SK-N-SH (cell line): Measurements from ENCODE around the gene CCDC88C. TPM values are rescaled to one million over a fixed set of nuclear protein-coding genes. Genes with fewer than 3 reads are reported as not detected.

Source experiments
- CTCF ChIA-PET: fragments of 300-600, 350-600 bp; formaldehyde crosslinking; extraction: SDS; loops from one replicate; lab custom pipeline; 2021; lab: Yijun Ruan, JAX
- POLR2A ChIA-PET: fragments of 350-600 bp; sonication (Branson Sonifier 250); formaldehyde crosslinking; extraction: SDS; loops from one replicate; lab custom pipeline; 2020; ENCODE audit warnings: antibody characterized with exemption, inconsistent platforms; lab: Yijun Ruan, JAX
- DNase-seq: peaks from one replicate; pipeline ENCODE4 v3.0.0; 2012
- H2AFZ ChIP-seq: fragments of 200-600 bp; sonication (generic); 2 replicates; pipeline ENCODE4 v1.8.1; 2016; ENCODE audit warnings: antibody characterized with exemption, mild to moderate bottlenecking, low read depth
- H3F3A ChIP-seq: fragments of 200-600 bp; sonication (generic); replicated peaks from 2 replicates; pipeline ENCODE3; 2016; ENCODE audit warnings: antibody characterized with exemption, mild to moderate bottlenecking; ENCODE audit not compliant: insufficient read depth
- H3K27ac ChIP-seq, 2 experiments: fragments of 200-500 bp in 1 of 2; fragments of 200-600 bp in 1 of 2; sonication (Bioruptor generic) in 1 of 2; sonication (generic), shearing (Covaris generic) in 1 of 2; 2 replicates each; pipeline versions ENCODE4 v1.5.1 to v1.6.1; 2014 to 2016; ENCODE audit warnings: low read depth in 2 of 2, inconsistent platforms in 1 of 2, low read length in 1 of 2, mild to moderate bottlenecking in 1 of 2, mixed read lengths in 1 of 2
- H3K27me3 ChIP-seq: fragments of 200-600 bp; sonication (generic), shearing (Covaris generic); 2 replicates; pipeline ENCODE4 v1.6.1; 2016; ENCODE audit warnings: mixed run types; ENCODE audit not compliant: insufficient read depth
- H3K36me3 ChIP-seq, 2 experiments: fragments of 200-500 bp in 1 of 2; fragments of 200-600 bp in 1 of 2; sonication (Bioruptor generic) in 1 of 2; sonication (generic) in 1 of 2; replicated peaks in 1 of 2; 2 replicates each; pipeline versions ENCODE3 to v1.5.1; 2014 to 2016; ENCODE audit warnings: low read length in 1 of 2, mild to moderate bottlenecking in 1 of 2; ENCODE audit not compliant: insufficient read depth in 2 of 2, control insufficient read depth in 1 of 2
- H3K4me1 ChIP-seq, 2 experiments: fragments of 200-500 bp in 1 of 2; fragments of 200-600 bp in 1 of 2; sonication (Bioruptor generic) in 1 of 2; sonication (generic), shearing (Covaris generic) in 1 of 2; 2 replicates each; pipeline versions ENCODE4 v1.5.1 to v1.6.1; 2014 to 2016; ENCODE audit warnings: low read depth in 1 of 2, low read length in 1 of 2, mixed run types in 1 of 2; ENCODE audit not compliant: insufficient read depth in 2 of 2, control insufficient read depth in 1 of 2
- H3K4me2 ChIP-seq: fragments of 200-600 bp; sonication (generic), shearing (Covaris generic); 2 replicates; pipeline ENCODE4 v1.6.1; 2017; ENCODE audit warnings: mixed run types
- H3K4me3 ChIP-seq, 2 experiments: fragments of 200-500 bp in 1 of 2; fragments of 200-600 bp in 1 of 2; sonication (Bioruptor generic) in 1 of 2; sonication (generic), shearing (Covaris generic) in 1 of 2; 2 replicates each; pipeline versions ENCODE4 v1.5.1 to v1.8.1; 2014 to 2016; ENCODE audit warnings: low read depth in 2 of 2, inconsistent platforms in 1 of 2, low read length in 1 of 2, mild to moderate bottlenecking in 1 of 2, mixed read lengths in 1 of 2, moderate library complexity in 1 of 2
- H3K79me2 ChIP-seq: fragments of 200-600 bp; sonication (generic); 2 replicates; pipeline ENCODE4 v1.8.1; 2017; ENCODE audit warnings: mild to moderate bottlenecking; ENCODE audit not compliant: insufficient read depth
- H3K9ac ChIP-seq: fragments of 200-600 bp; sonication (generic); 2 replicates; pipeline ENCODE4 v1.6.1; 2017; ENCODE audit warnings: mixed run types
- H3K9me2 ChIP-seq: fragments of 200-600 bp; sonication (generic); 2 replicates; pipeline ENCODE4 v1.6.1; 2017; ENCODE audit warnings: mixed run types
- H3K9me3 ChIP-seq: fragments of 200-600 bp; sonication (generic); 2 replicates; pipeline ENCODE4 v1.6.1; 2017; ENCODE audit warnings: mixed run types, mild to moderate bottlenecking, moderate library complexity
- H4K20me1 ChIP-seq: fragments of 200-600 bp; sonication (generic); 2 replicates; pipeline ENCODE4 v1.6.1; 2017; ENCODE audit warnings: mild to moderate bottlenecking, mixed run types; ENCODE audit not compliant: insufficient read depth
- CHD2 ChIP-seq: fragments of 150-350 bp; IDR thresholded peaks from 2 replicates; pipeline ENCODE4 v1.6.1; 2018; ENCODE audit warnings: low read length; ENCODE audit not compliant: partially characterized antibody
- ELF1 ChIP-seq: IDR thresholded peaks from 2 replicates; pipeline ENCODE4 v1.4.0; 2012
- EZH2phosphoT487 ChIP-seq: fragments of 200-600 bp; sonication (generic); IDR thresholded peaks from 2 replicates; pipeline ENCODE4 v1.6.1; 2017; ENCODE audit warnings: low read depth, mixed run types, mild to moderate bottlenecking, antibody characterized with exemption, moderate library complexity, borderline replicate concordance
- FOSL2 ChIP-seq: IDR thresholded peaks from 2 replicates; pipeline ENCODE4 v1.4.0; 2012; ENCODE audit warnings: low read depth, mild to moderate bottlenecking, moderate library complexity, borderline replicate concordance
- FOXJ3 ChIP-seq: sonication (generic); formaldehyde crosslinking; IDR thresholded peaks from 2 replicates; pipeline ENCODE4 v1.5.1; 2020; ENCODE audit warnings: mild to moderate bottlenecking, missing genetic modification reagents
- FOXM1 ChIP-seq: IDR thresholded peaks from 2 replicates; pipeline ENCODE4 v1.4.0; 2012; ENCODE audit warnings: low read depth, mild to moderate bottlenecking
- GABPA ChIP-seq: IDR thresholded peaks from 2 replicates; pipeline ENCODE4 v1.4.0; 2012; ENCODE audit warnings: low read depth, mild to moderate bottlenecking
- NRF1 ChIP-seq: IDR thresholded peaks from 2 replicates; pipeline ENCODE4 v1.6.1; 2012; ENCODE audit warnings: low read depth, mild to moderate bottlenecking, low read length
- POLR2AphosphoS5 ChIP-seq: IDR thresholded peaks from 2 replicates; pipeline ENCODE4 v1.6.1; 2012; ENCODE audit warnings: low read depth, low read length
- RFX5 ChIP-seq: IDR thresholded peaks from 2 replicates; pipeline ENCODE4 v1.6.1; 2012; ENCODE audit warnings: mild to moderate bottlenecking, improper control_type of control experiment, low read length
- SIN3A ChIP-seq: IDR thresholded peaks from 2 replicates; pipeline ENCODE4 v1.6.1; 2012; ENCODE audit warnings: low read depth, mild to moderate bottlenecking, low read length, moderate library complexity, borderline replicate concordance
- TAF1 ChIP-seq: IDR thresholded peaks from 2 replicates; pipeline ENCODE4 v1.6.1; 2012; ENCODE audit warnings: low read depth, mild to moderate bottlenecking, low read length, moderate library complexity, borderline replicate concordance
- TCF12 ChIP-seq: IDR thresholded peaks from 2 replicates; pipeline ENCODE4 v1.4.0; 2012
- USF1 ChIP-seq: IDR thresholded peaks from 2 replicates; pipeline ENCODE4 v1.4.0; 2012; ENCODE audit warnings: low read depth, borderline replicate concordance
- WGBS: methylation state at CpG from one replicate; pipeline ENCODE4 v1.1.6; 2017; ENCODE audit warnings: low lambda C conversion rate; 5-methylcytosine and 5-hydroxymethylcytosine counted together
- polyA plus RNA-seq, 3 experiments: library from polyadenylated mRNA; depleted of rRNA; stranded (reverse); fragments of >200 nt; gene quantifications; 2 replicates each; pipeline ENCODE4 v1.2.3, GENCODE V29; 2012
- TF ChIP-seq, protein P1 (sequence below): IDR thresholded peaks from 2 replicates; pipeline ENCODE4 v1.4.0; 2012; ENCODE audit warnings: low read depth, borderline replicate concordance
- TF ChIP-seq, protein P2 (sequence below): fragments of 150-350 bp; IDR thresholded peaks from 2 replicates; pipeline ENCODE4 v1.6.1; 2017; ENCODE audit warnings: antibody characterized with exemption, low read length, low read depth, borderline replicate concordance

The CCDC88C gene
- polyA plus RNA-seq, 1 of the 3 experiments (the other 2 are of a cell fraction), result 0.39 TPM

- Histone ChIP-seq H3K4me1 (peaks cover 0 to 52% of the 10 kb centered on the region in 2 experiments; a peak in 1 of 4 replicates), H3K36me3 (no peaks in the 10 kb centered on the region), H3K27ac (no peak overlapping the region), H4K20me1 (no peaks in the 10 kb centered on the region), H3K9ac (no peak overlapping the region), H2AFZ (no peak overlapping the region), H3K4me2 (no peak overlapping the region), H3K9me2 (no peaks in the 10 kb centered on the region), H3K4me3 (no peak overlapping the region), H3K79me2 (no peaks in the 10 kb centered on the region), H3K9me3 (no peaks in the 10 kb centered on the region), H3K27me3 (no peaks in the 10 kb centered on the region), H3F3A (no peaks in the 10 kb centered on the region)
- ChIA-PET CTCF (interaction anchor here (1.0 to 16.0 kb wide), 3 partner anchors 45 to 151 kb away, joined by 3 to 300 read pairs (median 154); partner anchors contain the start of gene CCDC88C), POLR2A (no interaction called here)
- no peak for TF ChIP-seq GABPA
- TF ChIP-seq TCF12, result no peak
- TF ChIP-seq FOSL2, result no peak
- TF ChIP-seq FOXM1, result no peak
- no peak for TF ChIP-seq FOXJ3
- no peak for TF ChIP-seq USF1
- TF ChIP-seq NRF1, result no peak
- TF ChIP-seq CHD2, result no peak
- no peak for TF ChIP-seq POLR2AphosphoS5
- no peak for TF ChIP-seq SIN3A
- DNase-seq, result no peak
- 76% methylated on average over 23 of the region's 27 CpGs for WGBS
Measured at GRCh38 chr14:91328313-91329050, 89.1 kb downstream of the CCDC88C start.

DNA sequence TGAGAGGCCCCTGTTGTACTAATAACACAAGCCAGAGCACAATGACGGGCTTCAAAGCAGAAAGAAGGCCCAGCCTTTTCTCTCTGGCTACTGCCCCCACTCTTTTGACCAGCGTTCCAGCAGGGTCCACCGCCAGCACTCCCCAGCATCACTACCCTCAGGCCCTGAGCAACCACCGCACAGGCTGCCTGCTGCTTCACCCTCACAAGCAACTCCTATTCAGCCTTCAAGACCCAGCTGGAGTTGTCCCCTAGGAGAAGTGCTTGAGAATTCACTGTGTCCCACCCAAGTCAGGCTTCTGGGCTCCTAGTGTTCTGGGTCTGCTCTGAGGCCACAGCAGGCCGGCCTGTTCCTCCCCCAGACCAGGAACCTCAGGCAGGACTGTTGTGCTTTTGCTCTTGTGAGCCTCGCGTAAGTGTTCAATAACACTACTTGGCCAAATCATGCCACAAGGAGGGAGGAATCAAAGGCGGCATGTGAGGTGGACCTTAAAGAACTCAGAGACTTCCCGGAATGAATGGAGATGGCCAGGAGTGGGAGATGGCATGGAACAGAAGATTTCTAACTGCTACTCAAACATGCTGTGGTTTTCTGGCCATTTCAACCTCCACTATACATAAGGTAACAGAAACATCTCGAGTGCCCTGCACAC lies 89.8 kb downstream of the CCDC88C start:
- no peak overlapping the region for H3K27ac ChIP-seq
- H3K27me3 ChIP-seq, result no peaks in the 10 kb centered on the region
- H3K36me3 ChIP-seq, result no peaks in the 10 kb centered on the region
- no peaks in the 10 kb centered on the region for H4K20me1 ChIP-seq
- no peaks in the 10 kb centered on the region for H3K79me2 ChIP-seq
- H2AFZ ChIP-seq, result no peak overlapping the region
- no peak overlapping the region for H3K4me2 ChIP-seq
- no peak overlapping the region for H3K9ac ChIP-seq
- no peaks in the 10 kb centered on the region for H3F3A ChIP-seq
- CTCF ChIA-PET, result interaction anchor here (9.6 to 16.0 kb wide), 2 partner anchors 46 to 89 kb away, joined by 154 to 300 read pairs; partner anchors contain the start of gene CCDC88C
- 83% methylated on average over 10 of the region's 10 CpGs for WGBS
- H3K9me2 ChIP-seq, result no peaks in the 10 kb centered on the region
- TF ChIP-seq RFX5, result no peak
- TF ChIP-seq ELF1, result no peak
- TF ChIP-seq TAF1, result no peak
- no peak for TF ChIP-seq GABPA
- TF ChIP-seq, protein P1, sequence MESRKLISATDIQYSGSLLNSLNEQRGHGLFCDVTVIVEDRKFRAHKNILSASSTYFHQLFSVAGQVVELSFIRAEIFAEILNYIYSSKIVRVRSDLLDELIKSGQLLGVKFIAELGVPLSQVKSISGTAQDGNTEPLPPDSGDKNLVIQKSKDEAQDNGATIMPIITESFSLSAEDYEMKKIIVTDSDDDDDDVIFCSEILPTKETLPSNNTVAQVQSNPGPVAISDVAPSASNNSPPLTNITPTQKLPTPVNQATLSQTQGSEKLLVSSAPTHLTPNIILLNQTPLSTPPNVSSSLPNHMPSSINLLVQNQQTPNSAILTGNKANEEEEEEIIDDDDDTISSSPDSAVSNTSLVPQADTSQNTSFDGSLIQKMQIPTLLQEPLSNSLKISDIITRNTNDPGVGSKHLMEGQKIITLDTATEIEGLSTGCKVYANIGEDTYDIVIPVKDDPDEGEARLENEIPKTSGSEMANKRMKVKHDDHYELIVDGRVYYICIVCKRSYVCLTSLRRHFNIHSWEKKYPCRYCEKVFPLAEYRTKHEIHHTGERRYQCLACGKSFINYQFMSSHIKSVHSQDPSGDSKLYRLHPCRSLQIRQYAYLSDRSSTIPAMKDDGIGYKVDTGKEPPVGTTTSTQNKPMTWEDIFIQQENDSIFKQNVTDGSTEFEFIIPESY, result no peak
- TF ChIP-seq, protein P2, sequence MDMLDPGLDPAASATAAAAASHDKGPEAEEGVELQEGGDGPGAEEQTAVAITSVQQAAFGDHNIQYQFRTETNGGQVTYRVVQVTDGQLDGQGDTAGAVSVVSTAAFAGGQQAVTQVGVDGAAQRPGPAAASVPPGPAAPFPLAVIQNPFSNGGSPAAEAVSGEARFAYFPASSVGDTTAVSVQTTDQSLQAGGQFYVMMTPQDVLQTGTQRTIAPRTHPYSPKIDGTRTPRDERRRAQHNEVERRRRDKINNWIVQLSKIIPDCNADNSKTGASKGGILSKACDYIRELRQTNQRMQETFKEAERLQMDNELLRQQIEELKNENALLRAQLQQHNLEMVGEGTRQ, result no peak
- TF ChIP-seq CHD2, result no peak
- TF ChIP-seq EZH2phosphoT487, result no peak
- no peak for DNase-seq
- H3K4me3 ChIP-seq, result no peak overlapping the region
- no peaks in the 10 kb centered on the region for H3K9me3 ChIP-seq
- POLR2A ChIA-PET, result no interaction called here
- peaks cover 0 to 54% of the 10 kb centered on the region in 2 experiments; a peak in 1 of 4 replicates for H3K4me1 ChIP-seq
